GM13976 (cell line): ENCODE results near the gene ZNF205.

ENCODE experiments used
- DNase-seq: peaks from one replicate; pipeline ENCODE4 v3.0.0; 2012; ENCODE audit warnings: low spot score
- in situ Hi-C: fragments of 300-500 bp; cut with MboI; formaldehyde crosslinking; loops from one replicate; pipeline ENCODE4 v1.12.0; 2022; ENCODE audit warnings: low sequenced_read_pairs, mixed read lengths, inconsistent platforms; ENCODE audit not compliant: unreplicated experiment
- TF ChIP-seq, protein P1 (sequence below): IDR thresholded peaks from 2 replicates; pipeline ENCODE4 v1.5.1; 2012; ENCODE audit warnings: borderline replicate concordance, mild to moderate bottlenecking; ENCODE audit not compliant: insufficient read depth; ENCODE audit errors: extremely low read depth, missing control alignments, control extremely low read depth

The ZNF205 gene

GRCh38 chr16:3144321-3144983, 32.1 kb downstream of the ZNF205 start:
- in situ Hi-C loops, result no loop called here
- DNase-seq, result no peak
- TF ChIP-seq, protein P1, sequence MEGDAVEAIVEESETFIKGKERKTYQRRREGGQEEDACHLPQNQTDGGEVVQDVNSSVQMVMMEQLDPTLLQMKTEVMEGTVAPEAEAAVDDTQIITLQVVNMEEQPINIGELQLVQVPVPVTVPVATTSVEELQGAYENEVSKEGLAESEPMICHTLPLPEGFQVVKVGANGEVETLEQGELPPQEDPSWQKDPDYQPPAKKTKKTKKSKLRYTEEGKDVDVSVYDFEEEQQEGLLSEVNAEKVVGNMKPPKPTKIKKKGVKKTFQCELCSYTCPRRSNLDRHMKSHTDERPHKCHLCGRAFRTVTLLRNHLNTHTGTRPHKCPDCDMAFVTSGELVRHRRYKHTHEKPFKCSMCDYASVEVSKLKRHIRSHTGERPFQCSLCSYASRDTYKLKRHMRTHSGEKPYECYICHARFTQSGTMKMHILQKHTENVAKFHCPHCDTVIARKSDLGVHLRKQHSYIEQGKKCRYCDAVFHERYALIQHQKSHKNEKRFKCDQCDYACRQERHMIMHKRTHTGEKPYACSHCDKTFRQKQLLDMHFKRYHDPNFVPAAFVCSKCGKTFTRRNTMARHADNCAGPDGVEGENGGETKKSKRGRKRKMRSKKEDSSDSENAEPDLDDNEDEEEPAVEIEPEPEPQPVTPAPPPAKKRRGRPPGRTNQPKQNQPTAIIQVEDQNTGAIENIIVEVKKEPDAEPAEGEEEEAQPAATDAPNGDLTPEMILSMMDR, result no peak

DNA sequence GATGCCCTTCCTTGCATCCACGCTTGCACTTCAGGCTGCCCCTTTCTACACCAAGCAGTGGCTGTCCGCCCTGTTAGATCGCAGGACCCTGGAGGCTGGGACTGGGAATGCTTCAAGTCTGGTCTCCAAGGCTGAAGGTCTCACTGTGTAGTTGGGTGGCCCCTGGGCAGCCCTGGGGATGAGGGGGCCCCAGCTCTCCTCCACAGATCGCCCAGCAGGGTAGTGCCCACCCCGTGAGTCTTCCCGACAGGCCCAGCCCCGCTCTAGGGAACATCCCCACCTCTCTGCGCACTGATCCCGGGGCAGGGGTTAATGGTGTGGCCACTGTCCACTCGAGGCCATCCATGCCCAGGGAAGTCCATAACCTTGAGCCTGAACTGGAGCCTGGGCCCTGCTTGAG, 32.8 kb downstream of the ZNF205 start:
- in situ Hi-C loops, result no loop called here
- no peak for DNase-seq
- TF ChIP-seq, protein P1, result no peak

DNA sequence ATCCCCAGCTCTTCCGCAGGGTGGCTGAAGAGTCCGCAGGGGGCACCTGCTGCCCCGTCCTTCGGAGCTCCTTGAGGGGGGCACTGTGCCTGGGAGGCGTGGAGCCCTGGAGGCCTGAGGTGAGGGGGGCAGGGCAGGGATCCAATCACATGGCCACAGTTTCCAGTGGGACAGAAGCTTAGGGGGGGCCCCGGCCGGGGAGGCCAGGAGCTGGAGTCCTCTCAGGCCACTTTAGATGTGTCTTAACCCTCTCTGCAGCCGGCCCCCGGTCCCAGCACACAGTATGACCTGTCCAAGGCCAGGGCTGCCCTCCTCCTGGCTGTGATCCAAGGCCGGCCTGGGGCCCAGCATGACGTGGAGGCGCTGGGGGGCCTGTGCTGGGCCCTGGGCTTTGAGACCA, 33.3 kb downstream of the ZNF205 start:
- no peak for DNase-seq
- in situ Hi-C loops, result no loop called here
- TF ChIP-seq, protein P1, result no peak

DNA sequence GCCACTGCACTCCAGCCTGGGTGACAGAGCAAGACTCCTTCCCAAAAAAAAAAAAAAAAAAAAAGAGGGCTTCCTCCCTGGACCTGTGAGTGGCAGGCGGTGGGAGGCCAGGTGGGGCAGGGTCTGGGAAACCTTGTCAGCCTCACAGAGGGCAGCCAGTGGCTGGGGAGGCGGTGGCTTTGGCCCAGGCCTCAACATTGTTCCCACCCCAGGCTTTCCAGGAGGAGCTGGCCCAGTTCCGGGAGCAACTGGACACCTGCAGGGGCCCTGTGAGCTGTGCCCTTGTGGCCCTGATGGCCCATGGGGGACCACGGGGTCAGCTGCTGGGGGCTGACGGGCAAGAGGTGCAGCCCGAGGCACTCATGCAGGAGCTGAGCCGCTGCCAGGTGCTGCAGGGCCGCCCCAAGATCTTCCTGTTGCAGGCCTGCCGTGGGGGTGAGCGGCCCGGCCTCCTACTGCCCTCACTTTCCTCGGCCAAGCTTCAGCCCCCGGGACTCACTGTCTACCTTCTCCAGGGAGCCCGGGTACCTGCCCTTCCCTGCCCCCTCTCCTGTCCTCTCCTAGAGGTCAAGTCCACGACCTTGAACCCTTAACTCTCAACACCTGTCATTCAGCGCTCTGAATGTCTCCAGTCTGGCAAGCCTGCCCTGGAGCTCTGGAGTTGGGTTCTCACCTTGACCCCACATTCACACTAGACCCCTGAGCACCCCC, 34.8 kb downstream of the ZNF205 start:
- no peak for DNase-seq
- in situ Hi-C loops, result no loop called here
- TF ChIP-seq, protein P1, result no peak

DNA sequence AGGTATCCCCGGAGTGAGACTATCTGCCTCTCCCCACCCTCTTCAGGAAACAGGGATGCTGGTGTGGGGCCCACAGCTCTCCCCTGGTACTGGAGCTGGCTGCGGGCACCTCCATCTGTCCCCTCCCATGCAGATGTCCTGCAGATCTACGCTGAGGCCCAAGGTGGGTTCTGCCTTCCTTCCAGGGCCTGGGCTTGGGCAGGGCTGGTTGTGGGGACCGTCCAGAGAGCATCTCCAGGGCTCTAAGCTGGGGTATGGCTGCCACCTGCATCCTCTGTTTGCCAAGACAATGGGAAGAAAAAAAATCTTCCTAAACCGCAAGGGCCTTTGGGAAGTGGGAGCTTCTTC, 35.3 kb downstream of the ZNF205 start:
- in situ Hi-C loops, result no loop called here
- TF ChIP-seq, protein P1, result no peak
- DNase-seq, result no peak

DNA sequence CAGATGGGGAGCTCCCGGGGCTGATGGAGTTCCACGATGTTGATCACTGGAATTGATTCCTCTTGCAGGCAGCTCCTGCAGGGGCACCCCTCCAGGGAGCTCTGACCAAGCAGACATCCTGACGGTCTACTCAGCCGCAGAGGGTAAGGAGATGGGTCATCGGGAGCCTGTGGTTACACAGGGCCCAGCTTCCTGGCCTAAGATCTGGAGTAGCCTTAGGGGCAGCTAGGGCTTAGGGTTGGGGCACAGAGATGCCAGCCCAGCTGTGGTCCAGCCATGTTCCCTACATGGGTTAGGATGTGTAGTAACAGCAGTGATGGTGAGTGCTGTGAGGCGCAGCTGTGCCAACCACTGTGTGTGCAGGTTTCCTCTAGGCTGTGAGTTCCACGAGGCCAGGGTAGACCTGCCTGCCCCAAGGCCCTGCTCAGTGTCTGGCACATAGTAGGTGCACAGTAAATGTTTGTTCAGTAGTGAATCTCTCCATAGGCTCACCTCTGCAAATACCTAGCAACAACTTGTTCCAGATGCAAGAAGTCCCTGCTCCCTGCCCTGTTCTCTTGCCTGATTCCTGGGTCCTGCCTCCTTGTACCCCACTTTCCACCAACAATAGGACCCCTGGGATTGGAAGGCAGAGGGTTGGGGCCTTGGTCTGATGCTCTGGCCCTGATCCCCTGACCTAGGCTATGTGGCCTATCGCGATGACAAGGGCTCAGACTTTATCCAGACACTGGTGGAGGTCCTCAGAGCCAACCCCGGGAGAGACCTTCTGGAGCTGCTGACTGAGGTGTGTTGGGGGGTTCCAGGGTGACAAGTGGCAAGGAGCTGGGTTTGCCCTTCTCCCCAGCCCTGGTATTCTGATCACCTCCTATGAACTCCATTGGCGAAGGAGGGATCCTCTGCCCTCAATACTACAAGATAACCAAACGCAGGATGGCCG, 36.1 kb downstream of the ZNF205 start:
- DNase-seq, result no peak
- TF ChIP-seq, protein P1, result no peak
- in situ Hi-C loops, result no loop called here
